ENCODE measurements around the gene GPR50. TPM values are rescaled to one million over a fixed set of nuclear protein-coding genes. Genes with fewer than 3 reads are reported as not detected.

Gene GPR50
- total and polyA plus RNA-seq, 2 of the 13 experiments (the other 11 are each of a cell fraction or from before 2014, with no cell fraction given): not detected

DNA sequence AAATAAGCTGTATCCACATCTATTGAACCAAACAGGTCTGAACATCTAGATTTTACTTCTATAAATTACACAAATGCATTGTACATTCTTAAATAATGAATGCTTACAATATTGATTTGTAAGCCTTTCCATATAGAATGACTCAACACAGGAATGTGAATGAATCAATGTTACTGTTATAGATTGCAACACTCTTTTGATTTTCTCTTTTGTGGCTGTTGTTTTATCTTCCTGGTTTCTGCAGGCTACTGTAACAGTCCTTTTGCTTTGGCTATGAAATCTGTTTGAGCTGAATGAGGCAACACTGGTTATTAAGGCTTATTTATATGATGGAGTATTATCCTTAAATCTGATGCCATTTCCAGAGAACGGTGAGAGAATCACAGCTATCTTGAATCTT lies 49.5 kb downstream of the GPR50 start:
- WGBS (ENCODE audit: low lambda C conversion rate): 13% methylated on average over 1 of the region's 1 CpG
- Histone ChIP-seq H3K9me3 (ENCODE audit: low read length) (no peaks in the 10 kb centered on the region), H3K79me2 (ENCODE audit: insufficient read depth, low read length) (no peaks in the 10 kb centered on the region), H3K27me3 (ENCODE audit: control insufficient read depth in 1 of 2, insufficient read depth in 2 of 2, low read length in 2 of 2) (no peaks in the 10 kb centered on the region; a peak in 1 of 5 replicates), H3K4me3 (replicated peaks in 1 of 3; ENCODE audit: insufficient read depth in 1 of 3, low read depth in 2 of 3, low read length in 3 of 3) (no peak overlapping the region), H3K36me3 (replicated peaks in 1 of 2; ENCODE audit: control insufficient read depth in 1 of 2, insufficient read depth in 2 of 2, low read length in 2 of 2) (no peaks in the 10 kb centered on the region), H3K4me2 (ENCODE audit: low read depth, low read length) (no peak overlapping the region), H3K27ac (ENCODE audit: extremely low read length, insufficient read depth, low read length) (no peak overlapping the region), H3K4me1 (ENCODE audit: insufficient read depth, low read length) (no peaks in the 10 kb centered on the region), H2AFZ (ENCODE audit: low read length) (no peak overlapping the region), H4K20me1 (ENCODE audit: insufficient read depth, low read length) (no peaks in the 10 kb centered on the region), H3K9ac (ENCODE audit: insufficient read depth, low read depth, low read length) (no peak overlapping the region)
- peak; percentile 64 for FAIRE-seq
- DNase-seq (ENCODE audit: low spot score): no peak
- in situ Hi-C loops (cut with HindIII; ENCODE audit: extremely low pct_ligation_motif_present, low pct_unique_long_range_greater_than_20kb) (no loop called here), intact Hi-C loops (cut with micrococcal nuclease; ENCODE audit: unreplicated experiment) (no loop called here)
- ChIA-PET CTCF (ENCODE audit: low intra/inter-chr PET ratio, low total read pairs) (no interaction called here), POLR2A (no interaction called here)
- no TSS peak for BruUV-seq (replicated peaks)
- ATAC-seq: no peak
- no peak for TF ChIP-seq MYPOP (CRISPR knock-in tag; IDR thresholded peaks at IDR 0.05)
- TF ChIP-seq SETDB1 (CRISPR knock-in tag; IDR thresholded peaks at IDR 0.05; ENCODE audit: borderline replicate concordance): no peak
- TF ChIP-seq, protein P1, sequence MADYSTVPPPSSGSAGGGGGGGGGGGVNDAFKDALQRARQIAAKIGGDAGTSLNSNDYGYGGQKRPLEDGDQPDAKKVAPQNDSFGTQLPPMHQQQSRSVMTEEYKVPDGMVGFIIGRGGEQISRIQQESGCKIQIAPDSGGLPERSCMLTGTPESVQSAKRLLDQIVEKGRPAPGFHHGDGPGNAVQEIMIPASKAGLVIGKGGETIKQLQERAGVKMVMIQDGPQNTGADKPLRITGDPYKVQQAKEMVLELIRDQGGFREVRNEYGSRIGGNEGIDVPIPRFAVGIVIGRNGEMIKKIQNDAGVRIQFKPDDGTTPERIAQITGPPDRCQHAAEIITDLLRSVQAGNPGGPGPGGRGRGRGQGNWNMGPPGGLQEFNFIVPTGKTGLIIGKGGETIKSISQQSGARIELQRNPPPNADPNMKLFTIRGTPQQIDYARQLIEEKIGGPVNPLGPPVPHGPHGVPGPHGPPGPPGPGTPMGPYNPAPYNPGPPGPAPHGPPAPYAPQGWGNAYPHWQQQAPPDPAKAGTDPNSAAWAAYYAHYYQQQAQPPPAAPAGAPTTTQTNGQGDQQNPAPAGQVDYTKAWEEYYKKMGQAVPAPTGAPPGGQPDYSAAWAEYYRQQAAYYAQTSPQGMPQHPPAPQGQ (CRISPR knock-in tag; IDR thresholded peaks at IDR 0.05; ENCODE audit: borderline replicate concordance): no peak
- no peak for TF ChIP-seq ZNF460 (CRISPR knock-in tag; IDR thresholded peaks at IDR 0.05; ENCODE audit: borderline replicate concordance)
- no peak for TF ChIP-seq KDM2A (CRISPR knock-in tag; IDR thresholded peaks at IDR 0.05; ENCODE audit: borderline replicate concordance, low read depth)
- TF ChIP-seq, protein P2, sequence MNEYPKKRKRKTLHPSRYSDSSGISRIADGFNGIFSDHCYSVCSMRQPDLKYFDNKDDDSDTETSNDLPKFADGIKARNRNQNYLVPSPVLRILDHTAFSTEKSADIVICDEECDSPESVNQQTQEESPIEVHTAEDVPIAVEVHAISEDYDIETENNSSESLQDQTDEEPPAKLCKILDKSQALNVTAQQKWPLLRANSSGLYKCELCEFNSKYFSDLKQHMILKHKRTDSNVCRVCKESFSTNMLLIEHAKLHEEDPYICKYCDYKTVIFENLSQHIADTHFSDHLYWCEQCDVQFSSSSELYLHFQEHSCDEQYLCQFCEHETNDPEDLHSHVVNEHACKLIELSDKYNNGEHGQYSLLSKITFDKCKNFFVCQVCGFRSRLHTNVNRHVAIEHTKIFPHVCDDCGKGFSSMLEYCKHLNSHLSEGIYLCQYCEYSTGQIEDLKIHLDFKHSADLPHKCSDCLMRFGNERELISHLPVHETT (CRISPR knock-in tag; conservative IDR thresholded peaks at IDR 0.05): no peak
- TF ChIP-seq ZNF10 (CRISPR knock-in tag; IDR thresholded peaks at IDR 0.05; ENCODE audit: borderline replicate concordance, low read depth): no peak
- TF ChIP-seq, protein P3, sequence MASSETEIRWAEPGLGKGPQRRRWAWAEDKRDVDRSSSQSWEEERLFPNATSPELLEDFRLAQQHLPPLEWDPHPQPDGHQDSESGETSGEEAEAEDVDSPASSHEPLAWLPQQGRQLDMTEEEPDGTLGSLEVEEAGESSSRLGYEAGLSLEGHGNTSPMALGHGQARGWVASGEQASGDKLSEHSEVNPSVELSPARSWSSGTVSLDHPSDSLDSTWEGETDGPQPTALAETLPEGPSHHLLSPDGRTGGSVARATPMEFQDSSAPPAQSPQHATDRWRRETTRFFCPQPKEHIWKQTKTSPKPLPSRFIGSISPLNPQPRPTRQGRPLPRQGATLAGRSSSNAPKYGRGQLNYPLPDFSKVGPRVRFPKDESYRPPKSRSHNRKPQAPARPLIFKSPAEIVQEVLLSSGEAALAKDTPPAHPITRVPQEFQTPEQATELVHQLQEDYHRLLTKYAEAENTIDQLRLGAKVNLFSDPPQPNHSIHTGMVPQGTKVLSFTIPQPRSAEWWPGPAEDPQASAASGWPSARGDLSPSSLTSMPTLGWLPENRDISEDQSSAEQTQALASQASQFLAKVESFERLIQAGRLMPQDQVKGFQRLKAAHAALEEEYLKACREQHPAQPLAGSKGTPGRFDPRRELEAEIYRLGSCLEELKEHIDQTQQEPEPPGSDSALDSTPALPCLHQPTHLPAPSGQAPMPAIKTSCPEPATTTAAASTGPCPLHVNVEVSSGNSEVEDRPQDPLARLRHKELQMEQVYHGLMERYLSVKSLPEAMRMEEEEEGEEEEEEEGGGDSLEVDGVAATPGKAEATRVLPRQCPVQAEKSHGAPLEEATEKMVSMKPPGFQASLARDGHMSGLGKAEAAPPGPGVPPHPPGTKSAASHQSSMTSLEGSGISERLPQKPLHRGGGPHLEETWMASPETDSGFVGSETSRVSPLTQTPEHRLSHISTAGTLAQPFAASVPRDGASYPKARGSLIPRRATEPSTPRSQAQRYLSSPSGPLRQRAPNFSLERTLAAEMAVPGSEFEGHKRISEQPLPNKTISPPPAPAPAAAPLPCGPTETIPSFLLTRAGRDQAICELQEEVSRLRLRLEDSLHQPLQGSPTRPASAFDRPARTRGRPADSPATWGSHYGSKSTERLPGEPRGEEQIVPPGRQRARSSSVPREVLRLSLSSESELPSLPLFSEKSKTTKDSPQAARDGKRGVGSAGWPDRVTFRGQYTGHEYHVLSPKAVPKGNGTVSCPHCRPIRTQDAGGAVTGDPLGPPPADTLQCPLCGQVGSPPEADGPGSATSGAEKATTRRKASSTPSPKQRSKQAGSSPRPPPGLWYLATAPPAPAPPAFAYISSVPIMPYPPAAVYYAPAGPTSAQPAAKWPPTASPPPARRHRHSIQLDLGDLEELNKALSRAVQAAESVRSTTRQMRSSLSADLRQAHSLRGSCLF (CRISPR knock-in tag; IDR thresholded peaks at IDR 0.05; ENCODE audit: borderline replicate concordance): no peak
- no peak for TF ChIP-seq ZNF496 (CRISPR knock-in tag; IDR thresholded peaks at IDR 0.05; ENCODE audit: insufficient replicate concordance)
- no peak for TF ChIP-seq TBX2 (CRISPR knock-in tag; IDR thresholded peaks at IDR 0.05; ENCODE audit: borderline replicate concordance)
- no peak for TF ChIP-seq ZNF788 (CRISPR knock-in tag; IDR thresholded peaks at IDR 0.05; ENCODE audit: borderline replicate concordance)
- no peak for TF ChIP-seq ZNF589 (CRISPR knock-in tag; conservative IDR thresholded peaks at IDR 0.05)
- no peak for TF ChIP-seq PAWR (CRISPR knock-in tag; IDR thresholded peaks at IDR 0.05; ENCODE audit: borderline replicate concordance)
- no peak for TF ChIP-seq TBP (CRISPR knock-in tag; IDR thresholded peaks at IDR 0.05)
